Fibroblast of skin of left quadriceps (primary cell): ENCODE data around the gene TRIP10.

ENCODE experiments used
- DNase-seq, 2 experiments: peaks; one replicate each; pipeline ENCODE4 v3.0.0-alpha.2; 2013; ENCODE audit warnings: low read depth in 2 of 2

The TRIP10 gene

DNA sequence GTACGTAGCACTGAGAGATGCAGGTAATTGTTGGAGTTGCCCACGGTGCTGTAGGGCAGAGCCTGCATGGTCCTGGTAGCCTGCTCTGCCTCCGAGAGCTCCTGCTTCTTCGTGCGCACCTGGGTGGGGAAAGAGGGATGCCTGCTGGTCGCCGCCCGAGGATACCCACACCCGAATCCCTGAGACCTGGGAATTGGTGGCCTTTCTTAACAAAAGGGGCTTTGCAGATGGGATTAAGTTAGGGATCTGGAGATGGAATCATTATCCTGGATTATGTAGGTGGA is 28.5 kb upstream of the TRIP10 start:
- no peak for DNase-seq

GRCh38 chr19:6711605-6712004 is 27.9 kb upstream of the TRIP10 start:
- no peak for DNase-seq

GRCh38 chr19:6712231-6712630 is 27.2 kb upstream of the TRIP10 start:
- no peak for DNase-seq

DNA sequence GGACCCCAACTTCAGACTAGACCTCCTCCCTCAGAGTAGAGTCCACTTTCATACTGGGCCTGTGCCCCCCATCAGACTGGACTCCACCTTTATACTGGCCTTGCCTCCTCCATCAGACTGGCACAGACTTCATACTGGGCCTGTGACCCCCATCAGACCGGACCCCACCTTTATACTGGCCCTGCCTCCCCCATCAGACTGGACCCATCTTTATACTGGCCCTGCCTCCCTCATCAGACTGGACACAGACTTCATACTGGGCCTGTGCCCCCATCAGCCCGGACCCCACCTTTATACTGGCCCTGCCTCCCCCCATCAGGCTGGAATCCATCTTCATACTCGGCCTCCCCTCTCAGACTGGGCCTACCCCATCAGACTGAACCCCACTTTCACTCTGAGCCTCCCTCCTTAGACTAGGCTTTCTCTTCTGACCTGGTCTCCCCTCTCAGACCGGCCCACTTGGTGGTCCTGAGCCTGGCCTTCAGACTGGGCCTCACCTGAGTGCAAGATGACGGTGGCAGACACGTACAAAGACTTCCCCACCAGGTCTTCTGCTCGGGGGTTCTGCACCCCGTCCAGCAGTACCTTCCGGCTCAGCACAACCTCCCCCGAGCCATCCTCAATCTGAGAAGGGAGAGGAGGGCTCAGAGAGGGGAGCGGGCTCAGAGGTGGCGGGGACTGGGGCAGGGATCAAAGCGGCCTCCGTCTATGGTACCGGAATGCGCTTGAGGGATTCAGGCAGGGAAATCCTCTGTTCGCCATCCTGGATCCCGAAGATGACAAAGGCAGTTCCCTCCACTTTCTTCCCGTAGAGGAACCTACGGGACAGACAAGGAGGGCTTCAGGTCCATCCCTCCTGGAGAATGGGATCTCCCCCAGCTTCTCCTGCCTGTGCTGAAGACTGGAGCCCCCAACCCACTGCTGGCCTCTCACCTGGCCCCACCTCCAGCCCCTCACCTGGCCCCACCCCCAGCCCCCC is 26.5 kb upstream of the TRIP10 start:
- no peak for DNase-seq

GRCh38 chr19:6713773-6714692 is 25.4 kb upstream of the TRIP10 start:
- DNase-seq, result no peak

- no peak for DNase-seq
These were observed 24.5 kb upstream of the TRIP10 start for GRCh38 chr19:6714749-6715555.

DNA sequence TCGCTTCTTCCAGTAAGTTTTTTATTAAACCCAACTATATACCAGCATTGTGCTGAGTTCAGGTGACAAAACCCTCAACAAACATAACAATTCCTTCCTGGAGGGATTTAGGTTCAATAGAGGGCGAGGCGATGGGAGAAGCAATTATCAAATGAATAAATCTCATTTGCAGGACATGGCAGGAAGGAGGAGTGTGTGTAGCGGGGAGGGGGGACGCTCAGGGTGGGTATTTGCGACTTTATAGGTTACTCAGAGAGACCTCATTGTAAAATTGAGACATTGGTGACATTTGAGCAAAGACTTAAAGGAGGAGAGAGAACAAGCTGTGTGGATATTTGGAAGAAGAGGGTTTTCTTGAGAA is 22.9 kb upstream of the TRIP10 start:
- DNase-seq, result no peak

GRCh38 chr19:6717036-6717435 is 22.4 kb upstream of the TRIP10 start:
- DNase-seq, result no peak

DNA sequence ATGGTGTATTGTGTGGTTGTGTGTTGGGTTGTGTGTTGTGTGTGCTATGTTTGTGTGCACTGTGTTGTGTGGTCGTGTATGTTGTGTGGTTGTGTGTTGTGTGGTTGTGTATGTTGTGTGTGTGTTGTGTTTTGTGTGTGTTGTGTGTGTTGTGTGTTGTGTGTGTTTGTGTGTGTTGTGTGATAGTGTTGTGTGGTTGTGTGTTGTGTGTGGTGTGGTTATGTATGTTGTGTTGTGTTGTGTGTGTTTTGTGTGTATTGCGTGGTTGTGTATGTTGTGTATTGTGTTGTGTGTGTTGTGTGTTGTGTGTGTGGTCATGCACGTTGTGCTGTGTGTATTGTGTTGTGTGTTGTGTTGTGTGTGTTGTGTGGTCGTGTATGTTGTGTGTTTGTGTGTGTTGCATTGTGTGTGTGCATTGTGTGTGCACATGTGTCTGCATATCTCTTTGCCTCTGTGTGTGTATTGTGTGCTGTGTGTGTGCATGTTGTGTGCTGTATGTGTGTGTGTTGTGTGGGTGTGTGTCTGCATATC is 22.0 kb upstream of the TRIP10 start:
- DNase-seq, result no peak

GRCh38 chr19:6718111-6718740 is 21.3 kb upstream of the TRIP10 start:
- no peak for DNase-seq

GRCh38 chr19:6718741-6719539 is 20.5 kb upstream of the TRIP10 start:
- no peak for DNase-seq

DNA sequence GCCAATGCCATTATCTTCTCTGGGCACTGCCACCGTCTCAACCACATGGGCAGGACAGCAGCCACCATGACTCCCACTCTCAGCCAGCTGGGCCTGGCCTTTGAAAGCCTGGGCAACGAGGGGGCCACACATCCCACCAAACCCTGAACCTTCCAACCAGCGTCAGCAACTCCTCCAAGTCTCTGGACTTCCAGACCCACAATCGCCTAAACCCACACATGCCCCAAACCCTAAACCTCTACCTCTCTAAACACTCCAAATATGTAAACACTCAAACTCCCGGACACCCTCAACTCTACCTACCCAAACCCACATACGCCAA is 20.0 kb upstream of the TRIP10 start:
- no peak for DNase-seq

DNA sequence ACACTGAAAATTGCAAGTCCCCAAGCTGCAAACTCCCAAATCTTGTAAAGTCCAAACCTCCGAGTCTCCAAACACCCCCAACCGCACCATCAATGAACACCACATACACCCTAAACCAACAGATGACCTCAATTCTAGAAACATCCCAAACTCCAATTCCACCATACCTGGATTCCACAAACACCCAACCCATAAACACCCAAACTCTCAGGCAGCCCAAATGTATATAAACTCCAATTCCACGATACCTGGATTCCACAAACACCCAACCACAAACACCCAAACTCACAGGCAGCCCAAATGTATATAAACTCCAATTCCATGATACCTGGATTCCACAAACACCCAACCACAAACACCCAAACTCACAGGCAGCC is 19.5 kb upstream of the TRIP10 start:
- DNase-seq, result no peak

GRCh38 chr19:6720369-6721137 is 18.9 kb upstream of the TRIP10 start, which contains the start of gene C3:
Gene C3 (minus strand): TSS chr19:6720650. CDS start chr19:6720589, 61 bp downstream.
- DNase-seq, result no peak

DNA sequence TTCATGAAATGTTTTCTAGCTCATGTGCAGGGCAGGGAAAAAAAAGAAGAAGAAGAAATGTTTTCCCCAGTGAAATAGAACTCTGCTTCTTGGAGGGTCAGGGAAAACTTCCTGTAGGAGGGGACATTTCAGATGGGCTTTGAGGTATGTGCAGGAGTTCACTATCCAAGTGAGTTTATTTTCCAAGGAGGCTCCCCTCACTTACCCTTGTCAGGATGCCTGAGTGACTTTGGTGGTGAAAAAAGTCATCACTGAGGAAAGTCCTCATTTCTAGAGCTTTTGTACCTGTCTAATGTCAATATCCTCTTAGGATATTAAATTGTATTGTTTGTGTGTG is 18.4 kb upstream of the TRIP10 start:
- no peak for DNase-seq

- DNase-seq, result no peak
These were observed 17.7 kb upstream of the TRIP10 start for GRCh38 chr19:6721773-6722172.

DNA sequence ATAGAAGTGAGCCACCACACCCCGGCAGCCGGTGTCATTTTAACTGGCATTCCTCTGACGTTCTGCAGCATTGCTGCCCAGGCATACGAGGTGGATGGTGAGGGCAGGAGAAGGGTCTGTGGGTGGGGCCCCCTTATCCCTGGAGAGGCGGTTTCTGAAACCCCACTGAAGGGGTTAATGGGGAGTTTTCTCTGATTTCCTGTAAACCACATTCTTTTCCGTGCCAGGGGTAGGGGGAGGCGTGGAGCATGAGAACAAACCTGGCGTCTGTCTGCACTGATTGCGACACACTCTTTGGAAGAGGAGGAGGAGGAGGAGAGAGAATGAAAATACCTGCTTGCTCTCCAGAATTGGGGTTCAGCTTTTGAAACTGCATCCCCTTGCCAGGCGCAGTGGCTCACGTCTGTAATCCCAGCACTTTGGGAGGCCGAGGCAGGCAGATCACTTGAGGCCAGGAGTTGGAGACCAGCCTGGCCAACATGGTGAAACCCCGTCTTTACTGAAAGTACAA is 16.3 kb upstream of the TRIP10 start:
- no peak for DNase-seq

DNA sequence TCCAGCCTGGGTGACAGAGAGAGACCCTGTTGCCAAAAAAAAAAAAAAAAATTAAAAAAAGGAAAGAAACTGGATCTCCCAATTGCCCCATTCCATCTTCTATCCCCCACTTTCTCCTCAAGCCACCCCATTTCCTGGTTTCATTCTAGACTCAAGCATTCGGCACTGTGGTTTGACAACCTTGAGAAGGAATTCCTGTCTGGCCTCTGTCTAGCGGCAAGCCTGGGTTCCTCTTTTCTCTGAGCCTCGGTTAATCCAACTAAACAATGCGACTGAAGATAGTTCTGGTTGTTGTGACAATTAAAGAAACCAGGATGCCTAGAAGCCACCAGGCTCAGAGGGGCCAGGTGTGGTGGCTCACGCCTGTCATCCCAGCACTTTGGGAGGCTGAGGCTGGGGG is 15.7 kb upstream of the TRIP10 start:
- no peak for DNase-seq

DNA sequence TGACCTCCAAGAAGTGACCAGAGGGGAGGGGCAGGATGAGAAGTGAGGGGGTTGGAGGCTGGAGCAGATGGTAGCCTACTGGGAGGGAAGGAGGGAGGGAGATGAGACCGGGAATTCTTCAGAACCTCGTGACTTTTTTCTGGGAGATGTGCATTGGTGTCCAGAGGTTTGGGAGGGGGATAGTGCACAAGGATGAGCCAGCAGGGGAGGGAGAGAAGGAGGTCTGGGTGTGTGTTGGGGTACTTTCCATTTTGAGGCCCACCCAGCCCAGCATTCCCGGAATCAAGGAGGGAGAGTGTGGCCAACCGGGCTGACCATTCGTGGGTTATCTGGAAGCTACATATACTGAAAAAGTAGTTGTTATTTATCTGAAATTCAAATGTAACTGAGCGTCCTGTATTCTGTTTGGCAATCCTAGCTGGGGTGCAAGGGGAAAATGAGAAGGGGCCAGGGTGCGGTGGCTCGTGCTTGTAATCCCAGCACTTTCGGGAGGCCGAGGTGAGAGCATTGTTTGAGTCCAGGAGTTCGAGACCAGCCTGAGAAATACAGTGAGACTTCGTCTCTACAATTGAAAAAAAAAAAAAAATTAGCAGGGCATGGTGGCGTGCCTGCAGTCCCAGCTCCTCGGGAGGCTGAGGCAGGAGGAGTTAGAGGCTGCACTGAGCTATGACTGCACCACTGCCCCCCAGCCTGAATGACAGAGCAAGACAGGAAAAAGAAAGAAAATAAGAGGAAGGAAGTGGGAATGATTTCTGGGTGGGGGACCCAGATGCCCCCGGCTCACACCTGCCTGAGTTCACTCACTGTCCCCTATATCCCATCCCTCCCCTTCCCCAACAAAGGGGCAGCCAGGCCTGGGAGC is 14.6 kb upstream of the TRIP10 start:
- DNase-seq, result no peak
